Stimulated activated CD4-positive, alpha-beta T cell treated with anti-CD3 and anti-CD28 coated beads, TNF-alpha, amount 100 ng/mL, for 1 hour (primary cell): ENCODE measurements around the gene SAC3D1.
A peak's percentile ranks its signal among the peaks of the same experiment; 100 is the strongest.
"Not testable (repeated sequence)": the region's sequence is repeated elsewhere in the genome, so short reads cannot be mapped to it uniquely, and the experiment has no call there.

Experiments
- DNase-seq, 3 donors: peaks; one replicate each; pipeline ENCODE4 v3.0.0-alpha.2; 2020; ENCODE audit warnings: low read depth in 3 of 3, low spot score in 1 of 3

The SAC3D1 gene

GRCh38 chr11:65023502-65023901 lies 17.5 kb upstream of the SAC3D1 start:
- not testable (repeated sequence) for DNase-seq

- DNase-seq, result no peak
These were observed 14.2 kb upstream of the SAC3D1 start for GRCh38 chr11:65026810-65027209.

- DNase-seq, result peak; percentile 68 to 82 (median 78)
These were observed 13.6 kb upstream of the SAC3D1 start, which contains the start of gene SNX15 for GRCh38 chr11:65027213-65028067. SNX15 (plus strand) TSS chr11:65027439; CDS start chr11:65027538, 99 bp downstream.

GRCh38 chr11:65032216-65032615 lies 8.8 kb upstream of the SAC3D1 start:
- DNase-seq, result no peak

GRCh38 chr11:65034423-65034822 lies 6.6 kb upstream of the SAC3D1 start:
- no peak for DNase-seq

GRCh38 chr11:65035579-65035978 lies 5.4 kb upstream of the SAC3D1 start:
- DNase-seq, result no peak

GRCh38 chr11:65036931-65037330 lies 4.1 kb upstream of the SAC3D1 start:
- DNase-seq, result no peak

- no peak for DNase-seq
These were observed 527 bp upstream of the SAC3D1 start for GRCh38 chr11:65040520-65040846.

GRCh38 chr11:65042891-65043290 lies 1.9 kb downstream of the SAC3D1 start:
- DNase-seq, result no peak

- no peak for DNase-seq
These were observed 3.0 kb downstream of the SAC3D1 start for GRCh38 chr11:65043881-65044501.

- DNase-seq, result no peak
These were observed 4.1 kb downstream of the SAC3D1 start for GRCh38 chr11:65045061-65045460.

GRCh38 chr11:65045728-65046127 lies 4.7 kb downstream of the SAC3D1 start:
- DNase-seq, result no peak

GRCh38 chr11:65047581-65048422 lies 6.8 kb downstream of the SAC3D1 start:
- peak in 1 of 3 donors; percentile 25 for DNase-seq

- DNase-seq, result no peak
These were observed 10.4 kb downstream of the SAC3D1 start for GRCh38 chr11:65051398-65051858.

GRCh38 chr11:65053827-65054508 lies 13.0 kb downstream of the SAC3D1 start:
- no peak for DNase-seq

- DNase-seq, result no peak
These were observed 14.5 kb downstream of the SAC3D1 start for GRCh38 chr11:65055538-65055937.

- DNase-seq, result no peak
These were observed 16.0 kb downstream of the SAC3D1 start for GRCh38 chr11:65056999-65057398.

- no peak for DNase-seq
These were observed 16.5 kb downstream of the SAC3D1 start for GRCh38 chr11:65057526-65057925.

GRCh38 chr11:65058012-65058411 lies 17.0 kb downstream of the SAC3D1 start:
- no peak for DNase-seq

GRCh38 chr11:65058419-65059054 lies 17.5 kb downstream of the SAC3D1 start, which contains the start of gene NAALADL1:
NAALADL1 (minus strand) TSS chr11:65058553; CDS start chr11:65058521, 32 bp downstream.
- DNase-seq, result no peak
